Fibroblast of the aortic adventitia (primary cell): ENCODE results near the gene UTP25. TPM values are rescaled to one million over a fixed set of nuclear protein-coding genes. Genes with fewer than 3 reads are reported as not detected.
"Not testable (repeated sequence)": the region's sequence is repeated elsewhere in the genome, so short reads cannot be mapped to it uniquely, and the experiment has no call there.

ENCODE experiments used
- DNase-seq: peaks from one replicate; pipeline ENCODE4 v3.0.0-alpha.2; 2010; ENCODE audit warnings: low read depth
- H3K4me3 ChIP-seq: 2 replicates; pipeline ENCODE4 v1.5.1; 2011; ENCODE audit warnings: low read depth, mild to moderate bottlenecking, control low read depth, low read length, moderate library complexity
- total RNA-seq: library from RNA; depleted of rRNA; stranded (reverse); fragments of >200 nt; gene quantifications from 2 replicates; pipeline ENCODE4 v1.2.3, GENCODE V29; 2012; ENCODE audit warnings: low replicate concordance
- TF ChIP-seq, protein P1 (sequence below): IDR thresholded peaks from 2 replicates; pipeline ENCODE4 v1.5.1; 2011; ENCODE audit warnings: mild to moderate bottlenecking, low read length, control low read depth, inconsistent platforms; ENCODE audit not compliant: insufficient read depth

The UTP25 gene
- total RNA-seq, 1 donor = 32.6 TPM

DNA sequence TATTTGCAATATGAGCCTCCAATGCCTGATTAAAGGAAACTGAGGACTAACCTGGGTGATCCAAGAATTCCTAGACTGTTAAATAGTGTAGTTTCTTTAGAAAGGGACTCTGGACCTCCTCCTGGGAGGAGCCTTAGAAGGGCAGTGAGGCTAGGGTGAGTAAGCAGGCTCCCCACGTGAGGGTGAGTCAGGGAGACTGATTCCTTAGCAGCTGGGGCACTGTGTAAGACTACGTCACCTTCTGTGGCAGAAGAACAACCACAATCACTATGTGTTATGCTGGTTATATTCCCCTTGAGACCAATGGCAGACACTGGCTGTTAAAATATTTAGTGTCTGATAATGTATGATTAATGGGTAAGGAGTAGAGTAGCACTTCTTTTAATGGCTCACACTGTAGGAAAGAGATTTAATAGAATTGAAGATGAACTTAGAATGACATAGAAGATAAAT is 56.9 kb downstream of the UTP25 start:
- TF ChIP-seq, protein P1, sequence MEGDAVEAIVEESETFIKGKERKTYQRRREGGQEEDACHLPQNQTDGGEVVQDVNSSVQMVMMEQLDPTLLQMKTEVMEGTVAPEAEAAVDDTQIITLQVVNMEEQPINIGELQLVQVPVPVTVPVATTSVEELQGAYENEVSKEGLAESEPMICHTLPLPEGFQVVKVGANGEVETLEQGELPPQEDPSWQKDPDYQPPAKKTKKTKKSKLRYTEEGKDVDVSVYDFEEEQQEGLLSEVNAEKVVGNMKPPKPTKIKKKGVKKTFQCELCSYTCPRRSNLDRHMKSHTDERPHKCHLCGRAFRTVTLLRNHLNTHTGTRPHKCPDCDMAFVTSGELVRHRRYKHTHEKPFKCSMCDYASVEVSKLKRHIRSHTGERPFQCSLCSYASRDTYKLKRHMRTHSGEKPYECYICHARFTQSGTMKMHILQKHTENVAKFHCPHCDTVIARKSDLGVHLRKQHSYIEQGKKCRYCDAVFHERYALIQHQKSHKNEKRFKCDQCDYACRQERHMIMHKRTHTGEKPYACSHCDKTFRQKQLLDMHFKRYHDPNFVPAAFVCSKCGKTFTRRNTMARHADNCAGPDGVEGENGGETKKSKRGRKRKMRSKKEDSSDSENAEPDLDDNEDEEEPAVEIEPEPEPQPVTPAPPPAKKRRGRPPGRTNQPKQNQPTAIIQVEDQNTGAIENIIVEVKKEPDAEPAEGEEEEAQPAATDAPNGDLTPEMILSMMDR = no peak
- peak; percentile 99 for DNase-seq
- no peak overlapping the region for H3K4me3 ChIP-seq

- no peak for DNase-seq
- TF ChIP-seq, protein P1 = no peak
- no peak overlapping the region for H3K4me3 ChIP-seq
Measured at GRCh38 chr1:209885403-209886218, 57.8 kb downstream of the UTP25 start.

DNA sequence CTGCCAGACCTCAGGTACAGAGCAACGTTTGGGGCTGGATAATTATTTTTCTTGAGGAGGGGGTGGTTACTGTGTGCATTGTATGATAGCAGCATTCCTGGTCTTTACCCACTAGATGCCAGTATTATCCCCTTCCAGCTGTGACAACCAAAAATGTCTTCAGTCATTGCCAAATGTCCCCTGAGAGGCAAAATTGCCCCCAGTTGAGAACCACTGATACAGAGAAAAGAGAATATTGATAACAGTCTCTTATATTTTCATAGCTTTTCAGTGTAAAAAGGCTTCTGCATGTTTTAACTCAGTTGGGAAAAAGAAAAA is 58.4 kb downstream of the UTP25 start:
- no peak for DNase-seq
- no peak overlapping the region for H3K4me3 ChIP-seq
- TF ChIP-seq, protein P1 = peak; percentile 15

- not testable (repeated sequence) for DNase-seq, H3K4me3 ChIP-seq
Measured at GRCh38 chr1:209888291-209889076, 60.7 kb downstream of the UTP25 start.

GRCh38 chr1:209889077-209889418 is 61.3 kb downstream of the UTP25 start:
- DNase-seq = no peak
- H3K4me3 ChIP-seq = no peak overlapping the region
- TF ChIP-seq, protein P1 = no peak

GRCh38 chr1:209890641-209891330 is 63.0 kb downstream of the UTP25 start:
- H3K4me3 ChIP-seq = no peak overlapping the region
- TF ChIP-seq, protein P1 = no peak
- no peak for DNase-seq

DNA sequence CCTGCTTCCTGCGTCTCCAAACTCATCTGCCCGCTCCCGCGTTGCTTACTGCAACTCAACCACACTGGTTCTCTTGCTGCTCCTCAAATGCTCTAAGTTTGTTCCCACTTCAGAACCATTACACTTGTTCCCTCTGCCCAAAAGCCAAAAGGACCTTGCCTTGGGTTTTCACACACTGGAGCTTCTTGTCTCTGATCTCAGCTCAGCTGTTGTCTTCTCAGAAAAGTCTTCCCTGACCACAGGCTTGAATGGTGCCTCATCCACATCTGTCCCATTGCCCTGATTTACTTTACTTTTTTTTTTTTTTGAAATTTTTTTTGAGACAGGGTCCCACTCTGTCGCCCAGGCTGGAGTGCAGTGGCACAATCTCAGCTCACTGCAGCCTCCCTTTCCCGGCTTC is 66.0 kb downstream of the UTP25 start:
- TF ChIP-seq, protein P1 = no peak
- H3K4me3 ChIP-seq = no peak overlapping the region
- DNase-seq = no peak
